ENCODE data around the gene IDH2. TPM values are rescaled to one million over a fixed set of nuclear protein-coding genes. Genes with fewer than 3 reads are reported as not detected.

IDH2 gene
- total and polyA plus RNA-seq, 4 donors, result 149 to 339 (median 298) TPM

GRCh38 chr15:90074916-90075315, 27.4 kb downstream of the IDH2 start:
- Histone ChIP-seq H3K4me3 (ENCODE audit: low read depth in 1 of 3, low read length in 3 of 3) (no peak overlapping the region), H3K27ac (ENCODE audit: low read depth in 1 of 2, low read length in 2 of 2) (peak overlapping the region; percentile 79 to 82), H3K9me3 (ENCODE audit: control insufficient read depth in 4 of 4, low read length in 3 of 4) (no peaks in the 10 kb centered on the region), H3K9ac (ENCODE audit: low read depth in 1 of 2, low read length in 2 of 2) (no peak overlapping the region), H3K36me3 (ENCODE audit: control insufficient read depth in 4 of 4, insufficient read depth in 3 of 4, low read depth in 1 of 4, low read length in 3 of 4) (peaks cover 0 to 15% (median 6%) of the 10 kb centered on the region in 4 donors), H3K27me3 (ENCODE audit: control insufficient read depth in 4 of 4, insufficient read depth in 4 of 4, low read length in 3 of 4) (no peaks in the 10 kb centered on the region), H3K4me1 (ENCODE audit: control insufficient read depth in 4 of 4, insufficient read depth in 4 of 4, low read length in 3 of 4) (peaks cover 10 to 16% (median 11%) of the 10 kb centered on the region in 4 donors)
- 90% methylated on average over 5 of the region's 5 CpGs for WGBS
- TF ChIP-seq FOXA2 (IDR thresholded peaks at IDR 0.05), result no peak
- no peak for TF ChIP-seq HNF4A (conservative IDR thresholded peaks at IDR 0.05)
- no peak for TF ChIP-seq SP1 (IDR thresholded peaks at IDR 0.05)
- no peak for TF ChIP-seq REST (IDR thresholded peaks at IDR 0.05)
- TF ChIP-seq NR2F2 (IDR thresholded peaks at IDR 0.05), result no peak
- no peak for TF ChIP-seq FOXA1 (IDR thresholded peaks at IDR 0.05)
- TF ChIP-seq GABPA (IDR thresholded peaks at IDR 0.05 in 1 of 2, conservative IDR thresholded peaks at IDR 0.05 in 1 of 2), result no peak
- TF ChIP-seq RAD21 (IDR thresholded peaks at IDR 0.05), result no peak
- no peak for TF ChIP-seq RXRA (IDR thresholded peaks at IDR 0.05)
- TF ChIP-seq ATF3 (IDR thresholded peaks at IDR 0.05), result no peak
- TF ChIP-seq EGR1 (IDR thresholded peaks at IDR 0.05; ENCODE audit: low read depth in 2 of 2), result no peak
- no peak for TF ChIP-seq CTCF (IDR thresholded peaks at IDR 0.05; ENCODE audit: low read depth, low read length, missing input control)
- TF ChIP-seq TAF1 (conservative IDR thresholded peaks at IDR 0.05), result no peak
- no peak for TF ChIP-seq JUND (IDR thresholded peaks at IDR 0.05)
- no peak for TF ChIP-seq ZBTB33 (IDR thresholded peaks at IDR 0.05)
- no peak for TF ChIP-seq HNF4G (IDR thresholded peaks at IDR 0.05)
- no peak for TF ChIP-seq MAX (IDR thresholded peaks at IDR 0.05)
- no peak for TF ChIP-seq YY1 (IDR thresholded peaks at IDR 0.05)
- no peak for DNase-seq (ENCODE audit: low spot score)

Measured in liver (tissue), 9 donors.